Measurements from ENCODE around the gene LEF1. TPM values are rescaled to one million over a fixed set of nuclear protein-coding genes. Genes with fewer than 3 reads are reported as not detected.

Gene LEF1
- total RNA-seq, 1 donor from 2014 or later: 76.6 TPM

GRCh38 chr4:108149588-108150380, 18.9 kb downstream of the LEF1 start:
- Mint-ChIP-seq H3K27ac (peak overlapping the region; percentile 21), H3K4me1 (peaks cover 4% of the 10 kb centered on the region), H3K36me3 (peaks cover 24% of the 10 kb centered on the region), H3K9me3 (no peaks in the 10 kb centered on the region), H3K4me3 (no peak overlapping the region), H3K27me3 (ENCODE audit: low read depth) (no peaks in the 10 kb centered on the region)
- no peak for DNase-seq (ENCODE audit: low spot score in 2 of 2, unreplicated experiment in 2 of 2)
- no peak for TF ChIP-seq CTCF (IDR thresholded peaks at IDR 0.05; ENCODE audit: unreplicated experiment)

- peaks cover 24% of the 10 kb centered on the region for H3K36me3 Mint-ChIP-seq
- H3K4me1 Mint-ChIP-seq: peaks cover 17% of the 10 kb centered on the region
- TF ChIP-seq CTCF (IDR thresholded peaks at IDR 0.05; ENCODE audit: unreplicated experiment): no peak
- no peaks in the 10 kb centered on the region for H3K27me3 Mint-ChIP-seq (ENCODE audit: low read depth)
- H3K27ac Mint-ChIP-seq: no peak overlapping the region
- H3K4me3 Mint-ChIP-seq: no peak overlapping the region
- H3K9me3 Mint-ChIP-seq: no peaks in the 10 kb centered on the region
- DNase-seq (ENCODE audit: low spot score in 2 of 2, unreplicated experiment in 2 of 2): no peak
Observed at GRCh38 chr4:108148316-108148715, 20.4 kb downstream of the LEF1 start.

- peaks cover 12% of the 10 kb centered on the region for H3K36me3 Mint-ChIP-seq
- DNase-seq (ENCODE audit: low spot score in 2 of 2, unreplicated experiment in 2 of 2): no peak
- no peak for TF ChIP-seq CTCF (IDR thresholded peaks at IDR 0.05; ENCODE audit: unreplicated experiment)
- H3K4me1 Mint-ChIP-seq: peaks cover 30% of the 10 kb centered on the region
- H3K27ac Mint-ChIP-seq: no peak overlapping the region
- no peaks in the 10 kb centered on the region for H3K9me3 Mint-ChIP-seq
- no peak overlapping the region for H3K4me3 Mint-ChIP-seq
- H3K27me3 Mint-ChIP-seq (ENCODE audit: low read depth): no peaks in the 10 kb centered on the region
Observed at GRCh38 chr4:108146819-108147218, 21.9 kb downstream of the LEF1 start.

GRCh38 chr4:108146336-108146735, 22.4 kb downstream of the LEF1 start:
- Mint-ChIP-seq H3K9me3 (no peaks in the 10 kb centered on the region), H3K27ac (no peak overlapping the region), H3K4me3 (no peak overlapping the region), H3K36me3 (peaks cover 12% of the 10 kb centered on the region), H3K27me3 (ENCODE audit: low read depth) (no peaks in the 10 kb centered on the region), H3K4me1 (peaks cover 35% of the 10 kb centered on the region)
- DNase-seq (ENCODE audit: low spot score in 2 of 2, unreplicated experiment in 2 of 2): no peak
- no peak for TF ChIP-seq CTCF (IDR thresholded peaks at IDR 0.05; ENCODE audit: unreplicated experiment)

- H3K4me3 Mint-ChIP-seq: no peak overlapping the region
- no peak for TF ChIP-seq CTCF (IDR thresholded peaks at IDR 0.05; ENCODE audit: unreplicated experiment)
- H3K27ac Mint-ChIP-seq: no peak overlapping the region
- no peaks in the 10 kb centered on the region for H3K9me3 Mint-ChIP-seq
- H3K4me1 Mint-ChIP-seq: peaks cover 45% of the 10 kb centered on the region
- no peaks in the 10 kb centered on the region for H3K27me3 Mint-ChIP-seq (ENCODE audit: low read depth)
- no peak for DNase-seq (ENCODE audit: low spot score in 2 of 2, unreplicated experiment in 2 of 2)
- peaks cover 6% of the 10 kb centered on the region for H3K36me3 Mint-ChIP-seq
Observed at GRCh38 chr4:108144451-108144850, 24.3 kb downstream of the LEF1 start.

All from mesothelial cell of epicardium (in vitro differentiated cells).